H1 (cell line): ENCODE results near the gene ZNF692. TPM values are rescaled to one million over a fixed set of nuclear protein-coding genes. Genes with fewer than 3 reads are reported as not detected.

Source experiments
- CTCF ChIA-PET: fragments of 300-600 bp; sonication (Branson Sonifier 250); formaldehyde crosslinking; loops from one replicate; lab custom pipeline; 2021; ENCODE audit not compliant: partially characterized antibody; lab: Charles Lee
- POLR2A ChIA-PET: fragments of 300-600 bp; sonication (Branson Sonifier 250); formaldehyde crosslinking; loops from one replicate; lab custom pipeline; 2021; ENCODE audit warnings: inconsistent platforms; ENCODE audit not compliant: partially characterized antibody; lab: Charles Lee
- DNase-seq, 2 experiments: peaks; one replicate each; pipeline versions ENCODE4 v3.0.0 to v3.0.0-alpha.2; 2010 to 2022; ENCODE audit warnings: low spot score in 2 of 2, low read depth in 1 of 2, mixed read lengths in 1 of 2
- FAIRE-seq: peaks from 2 replicates; lab custom pipeline; 2011; peaks lifted over from hg19 to GRCh38; lab: Jason Lieb, UNC
- H2AFZ ChIP-seq: 2 replicates; pipeline ENCODE4 v1.8.1; 2012; ENCODE audit warnings: low read length, inconsistent platforms
- H2AK5ac ChIP-seq: 2 replicates; pipeline ENCODE4 v1.6.1; 2013; ENCODE audit warnings: low read depth, low read length
- H2BK120ac ChIP-seq: replicated peaks from 2 replicates; pipeline ENCODE3; 2013; ENCODE audit warnings: low read depth, low read length, inconsistent platforms
- H2BK12ac ChIP-seq: 2 replicates; pipeline ENCODE4 v1.6.1; 2013; ENCODE audit warnings: low read depth, low read length
- H2BK15ac ChIP-seq: 2 replicates; pipeline ENCODE4 v1.6.1; 2013; ENCODE audit warnings: low read length
- H2BK20ac ChIP-seq: 2 replicates; pipeline ENCODE4 v1.6.1; 2013; ENCODE audit warnings: low read length
- H2BK5ac ChIP-seq: 2 replicates; pipeline ENCODE4 v1.6.1; 2013; ENCODE audit warnings: low read depth, low read length
- H3K14ac ChIP-seq: 2 replicates; pipeline ENCODE4 v1.6.1; 2013; ENCODE audit warnings: inconsistent platforms; ENCODE audit not compliant: insufficient read length
- H3K18ac ChIP-seq: 2 replicates; pipeline ENCODE4 v1.6.1; 2013; ENCODE audit warnings: low read length; ENCODE audit errors: extremely low read depth
- H3K23ac ChIP-seq: 2 replicates; pipeline ENCODE4 v1.6.1; 2013; ENCODE audit warnings: inconsistent platforms; ENCODE audit not compliant: insufficient read length
- H3K23me2 ChIP-seq: 2 replicates; pipeline ENCODE4 v1.6.1; 2013; ENCODE audit warnings: low read depth, low read length
- H3K27ac ChIP-seq: 2 replicates; pipeline ENCODE4 v1.6.1; 2011; ENCODE audit warnings: low read depth, low read length, inconsistent platforms
- H3K27me3 ChIP-seq, 4 experiments: replicated peaks in 1 of 4; 1 replicate in 1 of 4; 2 replicates in 3 of 4; pipeline versions ENCODE4 v1.6.1 to v1.8.1; 2011 to 2013; ENCODE audit warnings: low read length in 3 of 4, mild to moderate bottlenecking in 3 of 4, inconsistent platforms in 2 of 4, mixed read lengths in 2 of 4, moderate library complexity in 1 of 4; ENCODE audit not compliant: control insufficient read depth in 3 of 4, insufficient read depth in 3 of 4; ENCODE audit errors: extremely low read depth in 1 of 4
- H3K36me3 ChIP-seq, 4 experiments: 2 replicates each; pipeline versions ENCODE4 v1.6.1 to v1.8.1; 2011 to 2013; ENCODE audit warnings: mild to moderate bottlenecking in 4 of 4, low read length in 3 of 4, moderate library complexity in 2 of 4, control low read depth in 1 of 4, inconsistent platforms in 1 of 4; ENCODE audit not compliant: insufficient read depth in 4 of 4, control insufficient read depth in 2 of 4
- H3K4ac ChIP-seq: replicated peaks from 2 replicates; pipeline ENCODE3; 2013; ENCODE audit warnings: low read length, low read depth, mixed read lengths, inconsistent platforms; ENCODE audit not compliant: insufficient read length
- H3K4me1 ChIP-seq, 4 experiments: replicated peaks in 1 of 4; 1 replicate in 1 of 4; 2 replicates in 3 of 4; pipeline versions ENCODE4 v1.6.1 to v1.8.1; 2011 to 2013; ENCODE audit warnings: low read length in 3 of 4, inconsistent platforms in 2 of 4, mixed read lengths in 1 of 4; ENCODE audit not compliant: insufficient read depth in 4 of 4, control insufficient read depth in 3 of 4
- H3K4me2 ChIP-seq, 2 experiments: 2 replicates each; pipeline versions ENCODE4 v1.6.1 to v1.8.1; 2011 to 2013; ENCODE audit warnings: low read depth in 2 of 2, low read length in 2 of 2, control low read depth in 1 of 2, inconsistent platforms in 1 of 2, mild to moderate bottlenecking in 1 of 2; ENCODE audit not compliant: insufficient read depth in 1 of 2
- H3K4me3 ChIP-seq, 4 experiments: fragments of 200-600, 300-600 bp in 1 of 4; sonication (generic), shearing (Covaris generic), sonication (Bioruptor Twin) in 1 of 4; 2 replicates each; pipeline versions ENCODE4 v1.5.1 to v1.8.1; 2011 to 2016; ENCODE audit warnings: low read length in 4 of 4, low read depth in 3 of 4, control low read depth in 2 of 4, inconsistent platforms in 2 of 4, mild to moderate bottlenecking in 2 of 4, mixed read lengths in 1 of 4, moderate library complexity in 1 of 4; ENCODE audit not compliant: insufficient read depth in 2 of 4; ENCODE audit errors: extremely low read depth in 1 of 4
- H3K56ac ChIP-seq: replicated peaks from 2 replicates; pipeline ENCODE3; 2013; ENCODE audit warnings: low read depth, mild to moderate bottlenecking, mixed read lengths, low read length, inconsistent platforms; ENCODE audit not compliant: insufficient read length
- H3K79me1 ChIP-seq: 2 replicates; pipeline ENCODE4 v1.6.1; 2013; ENCODE audit warnings: low read depth, low read length, control low read depth
- H3K79me2 ChIP-seq, 2 experiments: 2 replicates each; pipeline versions ENCODE4 v1.6.1 to v1.8.1; 2012 to 2013; ENCODE audit warnings: low read length in 2 of 2, mild to moderate bottlenecking in 2 of 2, inconsistent platforms in 1 of 2; ENCODE audit not compliant: insufficient read depth in 2 of 2, control insufficient read depth in 1 of 2
- H3K9ac ChIP-seq, 4 experiments: replicated peaks in 1 of 4; 1 replicate in 1 of 4; 2 replicates in 3 of 4; pipeline versions ENCODE4 v1.6.1 to v1.8.1; 2011 to 2013; ENCODE audit warnings: low read depth in 3 of 4, low read length in 3 of 4, control low read depth in 2 of 4, mild to moderate bottlenecking in 2 of 4, moderate library complexity in 2 of 4, inconsistent platforms in 1 of 4; ENCODE audit errors: extremely low read depth in 1 of 4
- H3K9me3 ChIP-seq, 2 experiments: 2 replicates each; pipeline versions ENCODE4 v1.6.1 to v1.8.1; 2012 to 2013; ENCODE audit warnings: mild to moderate bottlenecking in 2 of 2, moderate library complexity in 2 of 2, control low read depth in 1 of 2, inconsistent platforms in 1 of 2, low read depth in 1 of 2, low read length in 1 of 2, mixed read lengths in 1 of 2; ENCODE audit not compliant: insufficient read depth in 2 of 2
- H4K20me1 ChIP-seq, 2 experiments: replicated peaks in 1 of 2; 2 replicates each; pipeline versions ENCODE3 to v1.8.1; 2011 to 2013; ENCODE audit warnings: inconsistent platforms in 2 of 2, low read length in 2 of 2, mild to moderate bottlenecking in 1 of 2; ENCODE audit not compliant: insufficient read depth in 2 of 2, control insufficient read depth in 1 of 2
- H4K5ac ChIP-seq: 2 replicates; pipeline ENCODE4 v1.6.1; 2013; ENCODE audit warnings: low read length, low read depth, mixed read lengths, inconsistent platforms; ENCODE audit not compliant: insufficient read length
- H4K8ac ChIP-seq: 2 replicates; pipeline ENCODE4 v1.8.0; 2013; ENCODE audit warnings: mild to moderate bottlenecking, moderate library complexity, low read length, inconsistent platforms; ENCODE audit not compliant: insufficient read depth; ENCODE audit errors: extremely low read depth
- H4K91ac ChIP-seq: replicated peaks from 2 replicates; pipeline ENCODE3; 2013; ENCODE audit warnings: low read length, mixed read lengths, inconsistent platforms; ENCODE audit not compliant: insufficient read length
- ASH2L ChIP-seq: fragments of 200-600, 300-600 bp; sonication (generic); IDR thresholded peaks from one replicate; pipeline ENCODE4 v1.7.1; 2017; ENCODE audit warnings: low read length
- CTCF ChIP-seq, 3 experiments: IDR thresholded peaks; 1 replicate in 2 of 3; 2 replicates in 1 of 3; pipeline versions ENCODE4 v1.5.1 to v1.6.1; 2011; ENCODE audit warnings: low read length in 3 of 3, mild to moderate bottlenecking in 3 of 3, inconsistent platforms in 2 of 3, low read depth in 1 of 3, moderate library complexity in 1 of 3; ENCODE audit not compliant: insufficient read depth in 1 of 3; ENCODE audit errors: control extremely low read depth in 1 of 3
- JUN ChIP-seq: IDR thresholded peaks from 2 replicates; pipeline ENCODE4 v1.6.1; 2011; ENCODE audit warnings: low read depth, mild to moderate bottlenecking, improper control_type of control experiment, low read length
- KDM1A ChIP-seq: fragments of 200-600, 300-600 bp; sonication (generic); IDR thresholded peaks from 2 replicates; pipeline ENCODE4 v1.7.1; 2016; ENCODE audit warnings: mild to moderate bottlenecking, low read length, borderline replicate concordance
- RBBP5 ChIP-seq: IDR thresholded peaks from 2 replicates; pipeline ENCODE4 v1.7.1; 2012; ENCODE audit warnings: low read depth, mild to moderate bottlenecking, inconsistent platforms, low read length, moderate library complexity, borderline replicate concordance
- RNF2 ChIP-seq: fragments of 200-900, 300-1000 bp; sonication (generic); IDR thresholded peaks from 2 replicates; pipeline ENCODE4 v1.7.1; 2016; ENCODE audit warnings: borderline replicate concordance, low read depth, mild to moderate bottlenecking, antibody characterized with exemption, low read length; ENCODE audit not compliant: poor library complexity, severe bottlenecking; ENCODE audit errors: missing control alignments
- SAP30 ChIP-seq: fragments of 300-600 bp; sonication (generic); IDR thresholded peaks from 2 replicates; pipeline ENCODE4 v1.7.1; 2012; ENCODE audit warnings: low read length, moderate library complexity, mild to moderate bottlenecking, inconsistent platforms; ENCODE audit not compliant: insufficient read depth, insufficient replicate concordance
- SP2 ChIP-seq: IDR thresholded peaks from 2 replicates; pipeline ENCODE4 v1.6.1; 2012; ENCODE audit warnings: mild to moderate bottlenecking, low read length, inconsistent platforms
- SP4 ChIP-seq: IDR thresholded peaks from 2 replicates; pipeline ENCODE4 v1.6.1; 2012; ENCODE audit warnings: low read length, inconsistent platforms
- TCF12 ChIP-seq: IDR thresholded peaks from 2 replicates; pipeline ENCODE4 v1.6.1; 2011; ENCODE audit warnings: low read depth, mild to moderate bottlenecking, low read length
- whole genome bisulfite sequencing, 2 experiments: shearing (Covaris generic) in 1 of 2; methylation state at CpG; one replicate each; pipeline versions ENCODE4 v1.1.6 to v1.1.7; 2013 to 2015; ENCODE audit warnings: low lambda C conversion rate in 2 of 2, mixed read lengths in 2 of 2, inconsistent platforms in 1 of 2, low coverage in 1 of 2, missing lambda C conversion rate in 1 of 2; ENCODE audit not compliant: insufficient replicate concordance in 2 of 2, insufficient coverage in 1 of 2, insufficient read length in 1 of 2; ENCODE audit errors: extremely low coverage in 1 of 2, missing lambda C conversion rate in 1 of 2; 5-methylcytosine and 5-hydroxymethylcytosine counted together
- polyA plus RNA-seq, 7 experiments: library from polyadenylated mRNA; depleted of rRNA in 3 of 7; stranded (reverse) in 5 of 7; unstranded in 2 of 7; fragments of >200 nt in 5 of 7; fragments of 200-250 nt in 2 of 7; gene quantifications; 1 replicate in 5 of 7; 2 replicates in 1 of 7; 4 replicates in 1 of 7; pipeline versions ENCODE4 v1.2.1 to v1.2.3, GENCODE V29; 2011 to 2013; ENCODE audit warnings: missing spikeins in 2 of 7, mixed read lengths in 2 of 7
- total RNA-seq: library from RNA; stranded (reverse); fragmentation: NEBNext Ultra II Directional; extraction: Animal tissue kit (Norgen Biotek cat#: 25700); gene quantifications from 2 replicates; pipeline ENCODE4 v1.2.1, GENCODE V29; 2021

Gene ZNF692
- total and polyA plus RNA-seq, 2 of the 8 experiments (the other 6 are each of a cell fraction or from before 2014, with no cell fraction given), result 38.4 to 52.3 TPM

GRCh38 chr1:248886237-248886895 lies 27.5 kb upstream of the ZNF692 start:
- no peak overlapping the region for H2BK12ac ChIP-seq
- H3K18ac ChIP-seq, result no peak overlapping the region; the same call in 1 of the 2 replicates
- peaks cover 0 to 3% of the 10 kb centered on the region in 2 experiments for H4K20me1 ChIP-seq
- H2BK15ac ChIP-seq, result no peak overlapping the region
- no peaks in the 10 kb centered on the region for H3K79me2 ChIP-seq
- no peak overlapping the region for H3K27ac ChIP-seq
- H3K4me3 ChIP-seq, result no peak overlapping the region
- H3K4me2 ChIP-seq, result no peak overlapping the region
- no peak overlapping the region; the same call in 1 of the 2 replicates for H2AFZ ChIP-seq
- no peak overlapping the region for H3K23ac ChIP-seq
- H3K27me3 ChIP-seq, result no peaks in the 10 kb centered on the region
- no peak for DNase-seq
- POLR2A ChIA-PET, result interaction anchor here (1.0 to 1.7 kb wide), 3 partner anchors 13 to 28 kb away, joined by 5 to 10 read pairs (median 9); partner anchors contain the start of gene PGBD2
- H2AK5ac ChIP-seq, result no peak overlapping the region
- peaks cover 6% of the 10 kb centered on the region; the same call in 1 of the 2 replicates for H3K23me2 ChIP-seq
- H3K4me1 ChIP-seq, result peaks cover 0 to 2% (median 0%) of the 10 kb centered on the region in 4 experiments; a peak in 1 of 7 replicates
- no peak for FAIRE-seq
- no peak overlapping the region for H4K8ac ChIP-seq
- CTCF ChIA-PET, result interaction anchor here (0.6 to 4.3 kb wide), 7 partner anchors 12 to 24 kb away, joined by 3 to 29 read pairs (median 3); no protein-coding TSS in a partner anchor
- no peak overlapping the region for H2BK20ac ChIP-seq
- no peak overlapping the region for H2BK120ac ChIP-seq
- no peak overlapping the region for H3K4ac ChIP-seq
- no peaks in the 10 kb centered on the region for H3K9me3 ChIP-seq
- H3K36me3 ChIP-seq, result no peaks in the 10 kb centered on the region
- no peak overlapping the region for H3K9ac ChIP-seq
- H4K91ac ChIP-seq, result no peak overlapping the region
- H2BK5ac ChIP-seq, result no peak overlapping the region
- H4K5ac ChIP-seq, result no peak overlapping the region
- WGBS, 2 experiments, result 63% methylated on average over 1 of the region's 1 CpG; no CpG with 5 or more reads in 1 of the 2 experiments
- H3K14ac ChIP-seq, result no peak overlapping the region
- H3K79me1 ChIP-seq, result no peaks in the 10 kb centered on the region
- H3K56ac ChIP-seq, result no peak overlapping the region
- no peak for TF ChIP-seq TCF12
- no peak for TF ChIP-seq JUN
- TF ChIP-seq SP2, result no peak
- TF ChIP-seq CTCF (IDR thresholded peaks at IDR 0.05; ENCODE audit: control extremely low read depth in 1 of 3, insufficient read depth in 1 of 3, low read depth in 1 of 3, low read length in 3 of 3), result no peak
- TF ChIP-seq SAP30, result no peak
- no peak for TF ChIP-seq KDM1A
- TF ChIP-seq RBBP5, result no peak
- TF ChIP-seq ASH2L, result no peak
- TF ChIP-seq RNF2, result no peak
- no peak for TF ChIP-seq SP4
